ENCODE results near the gene KLHL2.
"Not testable (repeated sequence)": the region's sequence is repeated elsewhere in the genome, so short reads cannot be mapped to it uniquely, and the experiment has no call there.

KLHL2 gene

DNA sequence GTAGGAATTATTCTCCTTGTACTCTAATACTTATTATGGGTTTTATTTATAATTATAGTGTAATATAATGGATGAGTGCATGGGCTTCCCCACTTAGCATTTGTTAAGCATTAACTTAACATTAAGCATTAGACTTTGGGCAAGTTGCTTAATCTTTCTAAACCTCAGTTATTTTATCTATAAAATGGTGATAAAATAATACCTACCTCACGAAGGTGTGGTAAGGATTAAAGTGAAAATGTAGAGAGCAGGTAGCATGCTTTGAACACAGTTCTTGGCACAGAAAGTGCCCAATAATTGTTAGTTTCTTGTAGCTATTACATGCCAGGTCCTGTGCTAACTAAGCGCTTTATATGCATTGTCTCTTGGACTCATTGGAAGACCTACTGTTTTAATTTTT, 122.7 kb downstream of the KLHL2 start:
- no peak for DNase-seq (ENCODE audit: low read depth in 2 of 2)

GRCh38 chr4:165330666-165331065, 123.3 kb downstream of the KLHL2 start:
- DNase-seq (ENCODE audit: low read depth in 2 of 2), result no peak

DNA sequence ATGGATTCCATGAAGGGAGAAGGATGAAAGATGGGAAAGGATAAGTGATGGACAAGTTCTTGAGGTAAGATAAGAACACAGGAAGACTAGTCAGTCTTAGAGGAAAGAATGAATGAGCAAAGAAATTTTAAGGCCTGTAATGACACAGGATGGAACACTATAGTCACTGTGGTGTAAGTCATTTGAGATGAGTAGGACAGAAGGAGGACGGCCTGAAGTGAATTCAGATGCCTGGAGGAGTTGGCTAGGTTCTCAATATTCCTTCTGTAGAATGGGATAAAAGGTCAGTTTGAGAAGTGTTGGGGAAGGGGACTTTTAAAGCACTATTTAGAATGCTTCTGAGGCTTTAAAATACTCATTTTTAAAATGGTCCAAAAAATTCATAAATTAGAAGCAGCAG, 124.0 kb downstream of the KLHL2 start:
- DNase-seq (ENCODE audit: low read depth in 2 of 2), result no peak

DNA sequence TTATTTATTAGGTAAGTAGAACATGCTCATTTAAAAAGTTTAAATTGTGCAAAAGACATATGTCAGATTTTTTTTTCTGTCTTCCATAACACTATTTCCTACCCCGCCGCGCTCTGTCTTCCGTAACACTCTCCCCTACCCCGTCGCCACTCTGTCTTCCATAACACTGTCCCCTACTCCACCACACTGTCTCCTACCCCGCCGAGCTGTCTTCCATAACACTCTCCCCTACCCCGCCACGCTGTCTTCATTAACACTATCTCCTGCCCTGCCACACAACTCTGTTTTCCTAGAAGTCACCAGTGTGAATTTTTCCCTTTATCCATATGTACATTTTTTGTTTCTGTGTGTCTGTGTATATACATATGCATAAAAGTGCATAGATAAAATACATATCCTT, 124.5 kb downstream of the KLHL2 start:
- no peak for DNase-seq (ENCODE audit: low read depth in 2 of 2)

DNA sequence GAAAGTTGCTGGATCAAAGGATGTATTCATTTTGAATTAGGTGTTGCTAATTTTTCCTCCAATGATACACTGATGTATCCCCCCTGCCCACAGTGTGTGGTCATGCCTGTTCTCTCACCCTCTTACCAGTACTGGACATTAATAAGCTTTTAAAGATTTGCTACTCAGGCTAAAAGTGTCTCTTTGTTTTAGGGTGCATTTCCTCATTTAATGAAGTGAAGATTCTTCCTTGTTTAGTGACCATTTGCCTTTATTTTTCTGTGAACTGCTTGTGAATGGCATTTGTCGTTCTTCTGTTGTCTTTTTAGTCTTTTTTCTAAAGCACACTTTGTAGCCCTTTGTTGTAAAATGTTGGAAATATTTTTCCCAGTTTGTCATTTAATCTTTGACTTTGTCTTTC, 125.1 kb downstream of the KLHL2 start:
- no peak for DNase-seq (ENCODE audit: low read depth in 2 of 2)

DNA sequence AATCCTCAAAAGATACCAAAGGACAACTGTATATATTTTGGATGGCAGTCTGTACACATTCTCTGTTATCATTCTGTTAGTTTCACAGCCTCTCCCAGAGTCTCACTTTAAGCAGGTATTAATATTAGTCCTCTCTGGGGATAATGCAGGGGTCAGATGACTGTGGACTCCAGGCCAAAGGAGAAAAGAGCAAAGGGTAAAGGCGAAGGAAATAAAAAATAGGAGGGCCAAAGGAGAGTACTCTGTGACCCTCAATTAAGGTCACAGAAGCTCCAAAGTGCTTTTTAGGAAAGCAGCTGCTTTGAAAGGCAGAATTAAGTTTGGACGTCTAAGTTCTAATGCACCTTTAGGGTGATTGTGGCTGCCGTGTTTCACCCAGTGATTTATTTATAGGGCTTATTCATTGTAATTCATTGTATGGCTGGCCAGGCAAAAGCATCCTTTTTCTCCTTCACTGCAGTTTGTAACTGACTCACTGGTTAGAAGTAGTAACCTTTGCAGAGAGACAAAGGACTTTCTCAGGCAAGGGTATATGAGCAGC, 127.9 kb downstream of the KLHL2 start:
- DNase-seq (ENCODE audit: low read depth in 2 of 2), result no peak

DNA sequence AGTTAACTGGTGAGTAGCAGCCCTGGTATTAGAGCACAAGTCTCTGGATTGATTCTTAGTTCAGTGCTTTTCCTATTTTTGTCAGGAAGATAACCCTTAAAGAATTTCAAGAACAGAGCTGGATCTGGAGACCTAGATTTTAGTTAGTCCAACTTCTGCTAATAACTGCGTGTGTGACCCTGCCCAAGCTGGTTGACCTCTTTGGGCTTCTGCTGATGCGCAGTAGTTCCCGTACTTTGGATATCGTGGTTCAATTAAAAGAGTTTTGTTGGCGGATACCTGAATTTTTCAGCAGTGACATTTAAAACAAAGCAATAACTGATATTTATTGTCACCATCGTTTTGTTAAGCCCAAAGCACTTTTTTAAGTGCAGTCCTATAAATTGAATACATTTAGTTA, 129.4 kb downstream of the KLHL2 start:
- no peak for DNase-seq (ENCODE audit: low read depth in 2 of 2)

DNA sequence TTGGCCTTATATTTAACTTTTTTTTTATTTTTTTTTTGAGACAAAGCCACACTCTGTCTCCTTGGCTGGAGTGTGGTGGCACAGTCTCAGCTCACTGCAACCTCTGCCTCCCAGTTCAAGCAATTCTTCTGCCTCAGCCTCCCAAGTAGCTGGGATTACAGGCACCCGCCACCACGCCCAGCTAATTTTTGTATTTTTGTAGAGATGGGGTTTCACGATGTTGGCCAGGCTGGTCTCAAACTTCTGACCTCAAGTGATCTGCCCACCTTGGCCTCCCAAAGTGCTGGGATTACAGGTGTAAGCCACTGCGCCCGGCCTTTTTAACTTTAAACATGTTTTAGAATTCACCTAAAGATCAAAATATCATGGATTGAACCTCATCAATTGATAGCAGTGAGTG, 135.0 kb downstream of the KLHL2 start:
- DNase-seq (ENCODE audit: low read depth in 2 of 2), result not testable (repeated sequence)

DNA sequence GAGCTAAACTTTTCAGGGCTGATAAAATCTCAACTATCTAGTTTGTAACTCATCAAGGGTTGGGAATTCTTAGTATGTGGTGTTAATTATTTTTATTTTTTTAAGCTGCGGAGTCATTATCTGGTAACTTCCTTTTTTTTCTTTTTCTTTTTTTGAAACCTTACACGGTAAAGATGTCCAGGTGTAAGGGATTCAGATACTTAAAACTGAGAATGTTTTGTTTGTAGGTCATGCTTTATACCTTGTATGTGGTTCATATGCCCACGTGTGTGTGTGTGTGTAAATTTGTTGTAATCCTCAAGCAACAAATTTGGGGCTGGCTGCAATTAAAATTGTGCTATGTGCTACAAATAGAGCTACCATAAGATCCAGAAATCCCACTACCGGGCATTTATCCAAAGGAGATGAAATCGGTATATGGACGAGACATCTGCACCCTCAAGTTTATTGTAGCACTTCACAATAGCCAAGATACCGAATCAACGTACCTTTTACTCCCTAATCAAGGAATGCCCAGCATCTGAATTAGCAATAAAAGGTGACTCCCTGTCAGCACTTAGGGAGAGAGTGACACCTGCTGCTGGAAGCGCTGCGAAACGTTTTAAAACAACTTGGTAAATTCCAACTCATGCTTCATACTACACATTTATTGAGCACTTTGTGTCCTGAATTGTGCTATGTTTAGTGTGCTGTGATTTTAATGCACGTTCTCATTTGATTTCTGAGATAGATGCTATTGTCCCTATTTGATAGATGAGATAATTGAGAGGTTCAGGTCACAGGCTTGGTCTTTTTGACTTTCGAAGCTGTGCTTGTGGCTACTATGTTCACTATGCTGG, 136.2 kb downstream of the KLHL2 start:
- DNase-seq (ENCODE audit: low read depth in 2 of 2), result no peak

DNA sequence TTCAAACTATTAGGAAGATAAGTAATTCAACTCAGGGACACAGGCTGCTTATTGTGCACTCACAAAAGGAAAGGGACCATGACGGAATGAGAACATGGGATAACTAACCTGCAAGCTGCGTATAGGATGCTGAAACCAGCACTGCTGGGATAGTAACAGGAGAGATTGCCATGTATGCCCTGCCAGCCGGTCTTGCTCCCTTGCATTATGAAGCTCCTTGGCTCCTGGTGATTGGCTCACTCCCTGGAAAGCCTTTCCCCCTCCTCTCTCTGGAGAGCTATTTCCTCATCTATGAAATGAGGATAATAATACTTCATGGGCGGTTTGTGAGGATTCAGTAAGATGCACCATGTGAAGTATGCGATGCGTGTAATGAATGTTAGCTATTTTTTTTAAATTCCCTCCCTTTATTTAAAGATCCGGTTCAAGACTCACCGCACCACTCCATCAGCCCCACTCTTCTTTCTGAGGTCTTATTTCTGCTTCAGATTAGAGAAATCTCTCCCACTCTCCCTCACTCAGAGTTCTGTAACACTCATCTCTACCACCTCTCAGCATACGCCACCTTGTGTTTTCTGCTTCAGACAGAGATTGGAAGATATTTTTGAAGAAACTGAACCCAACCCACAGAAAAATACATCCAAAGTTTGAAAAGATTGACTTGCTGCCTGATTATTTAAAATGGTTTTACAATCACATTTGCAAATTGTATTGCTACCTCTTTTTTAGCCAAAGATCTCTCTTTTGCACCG, 138.5 kb downstream of the KLHL2 start:
- DNase-seq (ENCODE audit: low read depth in 2 of 2), result no peak

- no peak for DNase-seq (ENCODE audit: low read depth in 2 of 2)
These were observed 140.5 kb downstream of the KLHL2 start for GRCh38 chr4:165347647-165348569.

GRCh38 chr4:165351359-165352130, 144.2 kb downstream of the KLHL2 start:
- no peak for DNase-seq (ENCODE audit: low read depth in 2 of 2)

DNA sequence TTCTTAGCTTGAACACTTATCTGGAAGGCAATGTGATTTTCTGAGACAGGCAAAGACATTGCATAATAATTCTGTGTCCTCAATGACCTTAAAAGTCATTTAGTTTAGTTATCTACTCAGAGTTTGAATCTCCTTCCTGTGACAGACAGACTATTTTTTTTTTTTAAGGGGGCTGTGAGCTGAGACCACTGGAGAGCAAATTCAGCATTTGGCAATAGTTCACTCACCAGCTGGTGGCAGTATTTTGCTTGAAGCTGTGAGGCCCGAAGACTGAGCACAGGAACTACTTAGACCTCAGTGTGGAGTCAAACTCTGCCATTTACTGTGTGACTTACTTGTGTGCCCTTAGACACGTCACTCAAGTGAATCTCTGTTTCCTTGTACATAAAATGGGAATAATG, 148.5 kb downstream of the KLHL2 start:
- no peak for DNase-seq (ENCODE audit: low read depth in 2 of 2)

- no peak for DNase-seq (ENCODE audit: low read depth in 2 of 2)
These were observed 152.1 kb downstream of the KLHL2 start for GRCh38 chr4:165359506-165359905.

DNA sequence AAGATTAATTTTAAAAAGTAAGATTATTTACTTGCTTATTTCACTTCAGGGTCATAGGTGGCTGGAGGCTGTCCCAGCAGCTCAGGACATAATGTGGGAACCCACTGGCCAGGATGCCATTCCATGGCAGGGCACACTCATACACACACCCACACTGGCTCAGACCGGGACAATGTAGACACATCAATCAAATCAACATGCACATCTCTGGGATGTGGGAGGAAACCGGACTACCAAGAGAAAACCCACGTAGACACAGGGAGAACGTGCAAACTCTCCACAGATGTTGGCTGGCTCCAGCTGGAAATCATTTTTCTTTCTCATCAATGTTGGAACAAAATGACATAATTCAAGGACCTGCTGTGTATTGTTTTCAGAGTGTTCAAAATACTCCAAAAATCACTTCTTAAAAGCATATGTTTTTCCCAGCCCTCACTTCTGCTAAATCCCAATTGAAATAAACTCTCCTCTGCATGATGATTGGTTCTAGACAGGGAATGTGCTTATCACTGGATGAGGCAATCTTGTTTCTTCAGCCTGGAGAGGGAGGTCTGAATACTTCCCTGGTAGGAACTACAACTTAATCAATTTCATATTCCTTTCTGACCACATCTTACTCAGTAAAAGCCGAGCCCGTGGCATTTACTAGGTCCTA, 152.8 kb downstream of the KLHL2 start:
- no peak for DNase-seq (ENCODE audit: low read depth in 2 of 2)

GRCh38 chr4:165360985-165361670, 153.8 kb downstream of the KLHL2 start:
- DNase-seq (ENCODE audit: low read depth in 2 of 2), result no peak

DNA sequence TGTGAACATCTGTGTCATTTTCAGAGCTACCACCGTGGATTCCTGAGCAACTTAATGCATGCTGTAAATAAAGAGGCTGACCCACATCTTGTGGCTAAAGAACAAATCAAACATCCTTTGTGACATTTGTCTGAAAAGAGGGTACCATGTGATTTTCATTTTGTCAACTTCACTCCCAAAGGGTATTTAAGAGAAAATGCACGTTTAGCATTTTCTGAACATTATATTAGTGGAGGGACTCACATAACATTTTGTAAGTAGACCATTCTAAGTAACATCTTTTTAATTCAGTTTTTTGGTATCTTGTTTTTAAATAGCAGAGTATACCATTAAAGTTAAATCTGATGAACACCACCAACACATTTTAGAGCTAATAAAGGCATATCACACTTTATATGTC, 154.4 kb downstream of the KLHL2 start:
- DNase-seq (ENCODE audit: low read depth in 2 of 2), result no peak

GRCh38 chr4:165364452-165365080, 157.2 kb downstream of the KLHL2 start:
- DNase-seq (ENCODE audit: low read depth in 2 of 2), result no peak

DNA sequence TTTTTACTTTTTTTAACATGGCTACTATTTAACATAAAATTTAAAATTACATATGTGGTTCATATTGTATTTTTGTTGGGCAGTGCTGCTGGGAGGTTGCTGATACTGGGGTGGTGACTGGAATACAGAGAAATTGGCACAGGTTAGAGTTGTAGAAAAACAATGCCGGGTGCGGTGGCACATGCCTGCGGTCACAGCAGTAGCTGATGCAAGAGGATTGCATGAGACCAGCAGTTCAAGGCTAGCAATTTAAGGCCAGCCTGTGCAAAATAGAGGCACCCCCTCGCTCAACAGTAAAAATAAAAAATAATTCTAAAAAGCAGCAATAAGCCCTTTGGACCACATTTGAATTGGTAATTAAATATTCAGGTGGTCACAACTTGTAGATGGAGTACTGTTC, 159.7 kb downstream of the KLHL2 start:
- no peak for DNase-seq (ENCODE audit: low read depth in 2 of 2)

Measured in stimulated activated CD4-positive, alpha-beta T cell treated with anti-CD3 and anti-CD28 coated beads, Interleukin-12 subunit alpha, Interleukin-12 subunit beta, amount 100 ng/mL, for 24 hours (primary cell).